SK-N-SH (cell line): ENCODE results near the gene CCDC24.

ENCODE experiments used
- CHD2 ChIP-seq: fragments of 150-350 bp; IDR thresholded peaks from 2 replicates; pipeline ENCODE4 v1.6.1; 2018; ENCODE audit warnings: low read length; ENCODE audit not compliant: partially characterized antibody
- CTCF ChIP-seq: fragments of 200-600 bp; sonication (generic); IDR thresholded peaks from 2 replicates; pipeline ENCODE4 v1.6.1; 2017; ENCODE audit warnings: antibody characterized with exemption, mild to moderate bottlenecking, moderate library complexity
- ELF1 ChIP-seq: IDR thresholded peaks from 2 replicates; pipeline ENCODE4 v1.4.0; 2012
- FOXM1 ChIP-seq: IDR thresholded peaks from 2 replicates; pipeline ENCODE4 v1.4.0; 2012; ENCODE audit warnings: low read depth, mild to moderate bottlenecking
- MAX ChIP-seq: IDR thresholded peaks from 2 replicates; pipeline ENCODE4 v1.4.0; 2012; ENCODE audit warnings: low read depth
- NFIC ChIP-seq: IDR thresholded peaks from 2 replicates; pipeline ENCODE4 v1.4.0; 2012; ENCODE audit warnings: borderline replicate concordance
- POLR2AphosphoS5 ChIP-seq: IDR thresholded peaks from 2 replicates; pipeline ENCODE4 v1.6.1; 2012; ENCODE audit warnings: low read depth, low read length
- RFX5 ChIP-seq: IDR thresholded peaks from 2 replicates; pipeline ENCODE4 v1.6.1; 2012; ENCODE audit warnings: mild to moderate bottlenecking, improper control_type of control experiment, low read length
- TEAD4 ChIP-seq: IDR thresholded peaks from 2 replicates; pipeline ENCODE4 v1.4.0; 2012; ENCODE audit warnings: mild to moderate bottlenecking, borderline replicate concordance; ENCODE audit not compliant: insufficient read depth
- USF2 ChIP-seq: fragments of 150-350 bp; IDR thresholded peaks from 2 replicates; pipeline ENCODE4 v1.6.1; 2017; ENCODE audit warnings: antibody characterized with exemption, low read length, low read depth, borderline replicate concordance

DNA sequence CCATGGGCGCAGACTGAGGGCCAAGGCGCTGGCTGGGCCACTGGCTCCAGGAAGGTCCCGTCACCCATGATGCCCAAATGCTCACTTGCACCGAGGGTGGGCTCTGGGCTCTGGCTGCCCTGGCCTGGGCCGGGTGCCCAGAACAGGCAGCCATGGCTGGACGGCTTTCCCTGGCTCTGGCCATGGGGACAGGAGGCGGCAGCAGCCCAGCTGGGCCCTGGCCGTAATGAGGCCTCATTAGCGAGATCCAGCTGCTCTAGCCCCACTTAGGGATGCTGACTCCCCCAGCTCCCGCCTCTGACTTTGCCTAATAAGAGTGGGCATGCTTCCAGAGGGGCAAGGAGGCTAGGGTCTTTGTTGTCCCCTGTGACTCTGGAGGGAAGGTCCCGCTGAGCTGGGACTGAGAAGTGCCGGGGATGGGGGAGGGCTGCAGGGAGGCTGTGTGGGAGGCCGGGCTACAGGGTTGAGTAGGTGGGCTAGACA is 28.1 kb downstream of the CCDC24 start:
- TF ChIP-seq NFIC (no peak), CTCF (no peak), ELF1 (no peak), FOXM1 (no peak), CHD2 (no peak), RFX5 (no peak), USF2 (no peak), POLR2AphosphoS5 (no peak), MAX (no peak), TEAD4 (no peak)
